ENCODE results near the gene FRS2. TPM values are rescaled to one million over a fixed set of nuclear protein-coding genes. Genes with fewer than 3 reads are reported as not detected.

Gene FRS2
- total RNA-seq, 4 donors from 2014 or later, result 41.0 to 48.4 (median 47.1) TPM

GRCh38 chr12:69509308-69509736, 39.1 kb downstream of the FRS2 start:
- TF ChIP-seq, protein P1, sequence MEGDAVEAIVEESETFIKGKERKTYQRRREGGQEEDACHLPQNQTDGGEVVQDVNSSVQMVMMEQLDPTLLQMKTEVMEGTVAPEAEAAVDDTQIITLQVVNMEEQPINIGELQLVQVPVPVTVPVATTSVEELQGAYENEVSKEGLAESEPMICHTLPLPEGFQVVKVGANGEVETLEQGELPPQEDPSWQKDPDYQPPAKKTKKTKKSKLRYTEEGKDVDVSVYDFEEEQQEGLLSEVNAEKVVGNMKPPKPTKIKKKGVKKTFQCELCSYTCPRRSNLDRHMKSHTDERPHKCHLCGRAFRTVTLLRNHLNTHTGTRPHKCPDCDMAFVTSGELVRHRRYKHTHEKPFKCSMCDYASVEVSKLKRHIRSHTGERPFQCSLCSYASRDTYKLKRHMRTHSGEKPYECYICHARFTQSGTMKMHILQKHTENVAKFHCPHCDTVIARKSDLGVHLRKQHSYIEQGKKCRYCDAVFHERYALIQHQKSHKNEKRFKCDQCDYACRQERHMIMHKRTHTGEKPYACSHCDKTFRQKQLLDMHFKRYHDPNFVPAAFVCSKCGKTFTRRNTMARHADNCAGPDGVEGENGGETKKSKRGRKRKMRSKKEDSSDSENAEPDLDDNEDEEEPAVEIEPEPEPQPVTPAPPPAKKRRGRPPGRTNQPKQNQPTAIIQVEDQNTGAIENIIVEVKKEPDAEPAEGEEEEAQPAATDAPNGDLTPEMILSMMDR (IDR thresholded peaks at IDR 0.05), result no peak
- DNase-seq (ENCODE audit: low spot score) (no peak), ATAC-seq (ENCODE audit: low FRiP score) (no peak)

- DNase-seq (ENCODE audit: low spot score), result no peak
- no peak for ATAC-seq (ENCODE audit: low FRiP score)
- TF ChIP-seq, protein P1 (IDR thresholded peaks at IDR 0.05), result no peak
Observed at GRCh38 chr12:69509904-69510827, 40.0 kb downstream of the FRS2 start.

GRCh38 chr12:69511016-69511415, 40.8 kb downstream of the FRS2 start:
- ATAC-seq (ENCODE audit: low FRiP score), result no peak
- TF ChIP-seq, protein P1 (IDR thresholded peaks at IDR 0.05), result no peak

DNA sequence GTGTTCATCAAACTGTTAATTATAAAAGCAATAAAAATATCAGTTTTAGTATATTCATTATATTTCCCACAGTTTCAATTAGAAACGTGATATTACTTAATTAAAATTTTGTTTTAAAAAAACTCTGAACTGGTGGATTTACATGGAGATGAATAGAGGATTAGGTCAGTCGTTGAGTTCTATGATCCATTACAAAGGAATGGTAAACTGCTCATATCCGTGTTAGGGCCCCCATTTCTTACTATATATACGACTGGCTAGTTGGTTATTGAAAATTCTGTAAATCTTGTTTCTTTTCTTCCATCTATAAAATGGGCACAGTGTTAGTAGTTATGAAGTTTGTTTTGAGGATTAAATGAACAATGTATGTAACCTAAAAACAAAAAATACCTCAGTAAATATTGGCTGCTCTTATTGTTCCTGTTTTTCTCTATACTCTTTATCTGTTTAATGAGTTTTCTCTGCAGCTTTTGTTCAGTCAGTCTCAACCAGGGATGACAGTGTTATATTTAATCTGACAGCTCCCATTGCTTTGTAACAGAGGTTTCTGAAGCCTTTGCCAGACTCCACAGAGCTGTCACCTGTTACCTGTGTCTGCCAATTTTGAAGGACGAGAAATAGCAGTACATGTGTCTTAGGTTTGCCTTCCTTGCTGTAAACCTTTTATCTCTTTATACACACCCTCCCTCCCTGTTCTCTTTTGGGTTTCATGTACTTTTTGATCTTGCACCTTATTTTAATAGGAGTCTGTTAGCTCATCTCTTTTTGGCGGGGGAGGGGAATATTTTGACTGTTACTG, 41.5 kb downstream of the FRS2 start:
- ATAC-seq (ENCODE audit: low FRiP score) (no peak), DNase-seq (ENCODE audit: low spot score) (no peak)
- TF ChIP-seq, protein P1 (IDR thresholded peaks at IDR 0.05), result no peak

More at GRCh38 chr12:69511016-69511415, 40.8 kb downstream of the FRS2 start:
- DNase-seq (ENCODE audit: low spot score), result no peak

- ATAC-seq (ENCODE audit: low FRiP score), result no peak
- TF ChIP-seq, protein P1 (IDR thresholded peaks at IDR 0.05), result no peak
- no peak for DNase-seq (ENCODE audit: low spot score)
Observed at GRCh38 chr12:69512820-69513219, 42.6 kb downstream of the FRS2 start.

GRCh38 chr12:69513297-69513696, 43.1 kb downstream of the FRS2 start:
- TF ChIP-seq, protein P1 (IDR thresholded peaks at IDR 0.05), result no peak
- ATAC-seq (ENCODE audit: low FRiP score) (no peak), DNase-seq (ENCODE audit: low spot score) (no peak)
